Measurements from ENCODE around the gene RERE. TPM values are rescaled to one million over a fixed set of nuclear protein-coding genes. Genes with fewer than 3 reads are reported as not detected.
"Not testable (repeated sequence)": the region's sequence is repeated elsewhere in the genome, so short reads cannot be mapped to it uniquely, and the experiment has no call there.

The RERE gene
- total RNA-seq, 2 experiments from 2014 or later: 96.6 to 101 TPM

GRCh38 chr1:8702472-8702849 lies 115.0 kb downstream of the RERE start:
- POLR2A ChIA-PET: interaction anchor here (1.0 to 4.5 kb wide), 7 partner anchors 10 to 51 kb away, joined by 3 to 39 read pairs (median 7); no protein-coding TSS in a partner anchor
- CTCF ChIA-PET: interaction anchor here (1.6 to 2.5 kb wide), 4 partner anchors 24 to 141 kb away, joined by 3 to 10 read pairs (median 6); no protein-coding TSS in a partner anchor
- peak overlapping the region; percentile 92 for H3K27ac Mint-ChIP-seq
- peaks cover 21% of the 10 kb centered on the region for H3K27me3 Mint-ChIP-seq
- peak overlapping the region; percentile 72 for H3K4me3 Mint-ChIP-seq
- H3K36me3 Mint-ChIP-seq (ENCODE audit: low read depth): peaks cover 28% of the 10 kb centered on the region
- no peak for DNase-seq
- H3K4me1 Mint-ChIP-seq: peaks cover 48% of the 10 kb centered on the region
- H3K9me3 Mint-ChIP-seq: no peaks in the 10 kb centered on the region

DNA sequence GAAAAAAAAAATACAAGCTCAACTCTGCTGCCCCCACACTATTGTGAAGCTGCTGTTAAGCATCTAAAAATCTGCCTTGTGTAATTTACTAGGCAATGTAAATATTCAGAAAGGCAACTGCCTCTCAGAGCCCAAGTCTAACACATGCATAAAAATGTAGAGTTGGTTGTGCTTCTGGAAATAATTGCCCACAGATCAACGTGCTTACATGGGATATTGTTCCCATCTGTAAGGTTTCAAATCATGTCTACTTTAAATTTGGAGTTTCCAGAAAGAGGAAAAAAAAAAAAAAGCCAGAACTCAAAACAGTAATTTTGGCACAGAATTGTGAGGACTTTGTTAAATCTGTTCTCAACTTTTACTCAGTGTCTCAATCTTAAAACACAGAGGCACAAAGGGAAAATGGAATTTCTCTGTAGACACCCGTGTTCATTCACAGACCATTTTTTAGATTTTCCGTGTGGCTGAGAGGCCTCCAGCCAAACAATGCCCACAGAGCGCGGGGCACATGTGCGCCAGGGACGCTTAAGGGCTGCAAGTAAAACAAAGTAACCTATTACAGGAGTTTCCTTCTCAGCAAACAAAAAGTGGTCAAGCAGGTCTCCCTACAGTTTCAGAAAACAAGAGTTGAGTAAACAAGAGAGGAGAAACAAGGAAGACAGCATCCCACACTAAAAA lies 115.5 kb downstream of the RERE start:
- peaks cover 19% of the 10 kb centered on the region for H3K27me3 Mint-ChIP-seq
- peak overlapping the region; percentile 72 for H3K4me3 Mint-ChIP-seq
- H3K36me3 Mint-ChIP-seq (ENCODE audit: low read depth): peaks cover 28% of the 10 kb centered on the region
- H3K27ac Mint-ChIP-seq: peak overlapping the region; percentile 92
- no peaks in the 10 kb centered on the region for H3K9me3 Mint-ChIP-seq
- POLR2A ChIA-PET: interaction anchor here (0.6 to 4.5 kb wide), 18 partner anchors 10 to 176 kb away, joined by 3 to 39 read pairs (median 6); partner anchors contain the start of gene ENO1
- peak; percentile 29 for DNase-seq
- CTCF ChIA-PET: interaction anchor here (1.1 to 2.5 kb wide), 9 partner anchors 11 to 141 kb away, joined by 3 to 10 read pairs (median 5); no protein-coding TSS in a partner anchor
- peaks cover 49% of the 10 kb centered on the region for H3K4me1 Mint-ChIP-seq

- Mint-ChIP-seq H3K27me3 (peaks cover 9% of the 10 kb centered on the region), H3K4me3 (no peak overlapping the region), H3K4me1 (peaks cover 49% of the 10 kb centered on the region), H3K27ac (no peak overlapping the region), H3K9me3 (no peaks in the 10 kb centered on the region), H3K36me3 (ENCODE audit: low read depth) (peaks cover 26% of the 10 kb centered on the region)
- CTCF ChIA-PET: interaction anchor here (1.4 to 1.5 kb wide), 2 partner anchors 11 to 28 kb away, joined by 4 to 5 read pairs; no protein-coding TSS in a partner anchor
- POLR2A ChIA-PET: interaction anchor here (0.7 to 2.3 kb wide), 4 partner anchors 10 to 178 kb away, joined by 3 to 13 read pairs (median 8); partner anchors contain the start of gene ENO1
- no peak for DNase-seq
Measured at GRCh38 chr1:8699679-8700078, 117.8 kb downstream of the RERE start.

- Mint-ChIP-seq H3K4me1 (peaks cover 46% of the 10 kb centered on the region), H3K27me3 (peaks cover 5% of the 10 kb centered on the region), H3K9me3 (no peaks in the 10 kb centered on the region), H3K27ac (no peak overlapping the region), H3K4me3 (no peak overlapping the region), H3K36me3 (ENCODE audit: low read depth) (peaks cover 26% of the 10 kb centered on the region)
- ChIA-PET POLR2A (interaction anchor here (0.7 kb wide), 1 partner anchor 29 kb away, joined by 3 read pairs; no protein-coding TSS in a partner anchor), CTCF (interaction anchor here (1.1 to 1.2 kb wide), 2 partner anchors 18 to 27 kb away, joined by 4 to 5 read pairs; no protein-coding TSS in a partner anchor)
- DNase-seq: no peak
Measured at GRCh38 chr1:8698937-8699447, 118.4 kb downstream of the RERE start.

- peaks cover 39% of the 10 kb centered on the region for H3K4me1 Mint-ChIP-seq
- H3K36me3 Mint-ChIP-seq (ENCODE audit: low read depth): peaks cover 20% of the 10 kb centered on the region
- ChIA-PET CTCF (interaction anchor here (1.1 to 1.2 kb wide), 2 partner anchors 17 to 28 kb away, joined by 4 to 5 read pairs; no protein-coding TSS in a partner anchor), POLR2A (interaction anchor here (0.6 to 1.0 kb wide), 2 partner anchors 17 to 22 kb away, joined by 3 read pairs; no protein-coding TSS in a partner anchor)
- H3K27me3 Mint-ChIP-seq: no peaks in the 10 kb centered on the region
- no peak overlapping the region for H3K27ac Mint-ChIP-seq
- no peak for DNase-seq
- H3K9me3 Mint-ChIP-seq: no peaks in the 10 kb centered on the region
- no peak overlapping the region for H3K4me3 Mint-ChIP-seq
Measured at GRCh38 chr1:8698012-8698630, 119.3 kb downstream of the RERE start.

GRCh38 chr1:8695442-8695841 lies 122.0 kb downstream of the RERE start:
- H3K27me3 Mint-ChIP-seq: not testable (repeated sequence)
- POLR2A ChIA-PET: interaction anchor here (1.0 to 1.6 kb wide), 2 partner anchors 8 to 15 kb away, joined by 3 to 4 read pairs; no protein-coding TSS in a partner anchor

DNA sequence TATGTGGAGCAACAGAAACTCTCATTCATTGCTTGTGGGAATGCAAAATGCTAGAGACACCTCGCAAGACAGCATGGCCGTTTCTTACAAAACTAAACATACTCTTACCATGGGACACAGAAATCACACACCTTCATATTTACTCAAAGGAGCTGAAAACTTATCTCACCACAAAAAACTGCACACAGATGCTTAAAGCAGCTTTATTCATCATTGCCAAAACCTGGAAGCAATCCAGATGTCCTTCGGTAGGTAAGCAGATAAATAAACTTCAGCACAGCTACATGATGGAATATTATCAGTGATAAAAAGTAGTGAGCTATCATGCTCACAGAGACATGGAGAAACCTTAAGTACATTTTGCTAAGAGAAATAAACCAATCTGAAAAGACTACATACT lies 124.3 kb downstream of the RERE start:
- Mint-ChIP-seq H3K27me3 (no peaks in the 10 kb centered on the region), H3K9me3 (no peaks in the 10 kb centered on the region), H3K4me3 (no peak overlapping the region), H3K4me1 (peaks cover 13% of the 10 kb centered on the region), H3K36me3 (ENCODE audit: low read depth) (peaks cover 10% of the 10 kb centered on the region), H3K27ac (no peak overlapping the region)
- DNase-seq: no peak
- CTCF ChIA-PET: interaction anchor here (1.4 kb wide), 1 partner anchor 34 kb away, joined by 3 read pairs; no protein-coding TSS in a partner anchor
- POLR2A ChIA-PET: no interaction called here

More at GRCh38 chr1:8695442-8695841, 122.0 kb downstream of the RERE start:
- peaks cover 24% of the 10 kb centered on the region for H3K4me1 Mint-ChIP-seq
- not testable (repeated sequence) for DNase-seq; H3K27ac Mint-ChIP-seq; H3K4me3 Mint-ChIP-seq; H3K9me3 Mint-ChIP-seq; H3K36me3 Mint-ChIP-seq (ENCODE audit: low read depth)
- CTCF ChIA-PET: interaction anchor here (0.7 to 1.1 kb wide), 2 partner anchors 24 to 189 kb away, joined by 3 read pairs; no protein-coding TSS in a partner anchor

DNA sequence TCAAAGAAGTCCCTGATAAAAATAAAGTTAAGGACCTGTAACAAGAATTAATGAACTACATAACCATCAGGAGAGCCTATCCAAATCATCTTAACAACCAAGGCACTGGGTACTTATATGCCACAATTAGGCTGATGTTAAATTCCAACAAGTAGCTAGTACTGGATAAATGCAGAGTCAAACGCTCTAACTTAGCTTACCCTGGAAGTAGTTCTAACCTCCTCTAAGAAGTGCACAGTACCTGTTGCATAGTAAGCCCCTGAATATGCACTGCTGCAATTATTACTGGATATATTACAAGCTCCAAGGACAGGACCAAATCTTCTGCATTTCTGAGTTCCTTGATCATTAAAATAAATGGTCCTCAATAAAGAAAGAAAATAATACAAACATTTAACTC lies 125.8 kb downstream of the RERE start:
- DNase-seq: no peak
- no peaks in the 10 kb centered on the region for H3K9me3 Mint-ChIP-seq
- POLR2A ChIA-PET: interaction anchor here (0.8 to 1.1 kb wide), 2 partner anchors 10 to 11 kb away, joined by 3 read pairs; no protein-coding TSS in a partner anchor
- no peak overlapping the region for H3K27ac Mint-ChIP-seq
- CTCF ChIA-PET: interaction anchor here (1.7 kb wide), 1 partner anchor 9 kb away, joined by 4 read pairs; no protein-coding TSS in a partner anchor
- H3K36me3 Mint-ChIP-seq (ENCODE audit: low read depth): peaks cover 18% of the 10 kb centered on the region
- H3K4me3 Mint-ChIP-seq: no peak overlapping the region
- peaks cover 21% of the 10 kb centered on the region for H3K4me1 Mint-ChIP-seq
- H3K27me3 Mint-ChIP-seq: no peaks in the 10 kb centered on the region

DNA sequence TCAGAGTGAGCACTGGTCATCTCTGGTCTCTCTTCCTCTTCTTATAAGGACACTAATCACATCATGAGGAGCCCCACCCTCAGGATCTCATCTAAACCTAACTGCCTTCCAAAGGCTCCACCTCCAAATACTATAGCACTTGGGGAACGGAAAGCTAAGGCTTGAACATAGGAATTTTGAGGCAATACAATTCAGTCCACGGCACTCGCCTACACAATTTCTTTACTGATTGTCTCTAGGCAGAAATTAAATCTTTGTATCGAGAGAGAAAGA lies 127.3 kb downstream of the RERE start:
- Mint-ChIP-seq H3K9me3 (no peaks in the 10 kb centered on the region), H3K4me3 (no peak overlapping the region), H3K4me1 (peaks cover 20% of the 10 kb centered on the region), H3K27me3 (no peaks in the 10 kb centered on the region), H3K36me3 (ENCODE audit: low read depth) (peaks cover 19% of the 10 kb centered on the region), H3K27ac (no peak overlapping the region)
- ChIA-PET POLR2A (interaction anchor here (0.9 to 1.5 kb wide), 2 partner anchors 11 to 13 kb away, joined by 3 to 8 read pairs; no protein-coding TSS in a partner anchor), CTCF (interaction anchor here (1.0 to 1.7 kb wide), 4 partner anchors 11 to 159 kb away, joined by 3 to 4 read pairs (median 4); no protein-coding TSS in a partner anchor)
- DNase-seq: no peak

- Mint-ChIP-seq H3K36me3 (ENCODE audit: low read depth) (peaks cover 21% of the 10 kb centered on the region), H3K4me1 (peaks cover 25% of the 10 kb centered on the region), H3K9me3 (no peaks in the 10 kb centered on the region), H3K27me3 (no peaks in the 10 kb centered on the region), H3K27ac (no peak overlapping the region), H3K4me3 (no peak overlapping the region)
- DNase-seq: no peak
- POLR2A ChIA-PET: interaction anchor here (1.2 to 1.5 kb wide), 2 partner anchors 11 to 14 kb away, joined by 3 to 8 read pairs; no protein-coding TSS in a partner anchor
- CTCF ChIA-PET: interaction anchor here (1.0 to 1.7 kb wide), 5 partner anchors 10 to 159 kb away, joined by 3 to 5 read pairs (median 4); no protein-coding TSS in a partner anchor
Measured at GRCh38 chr1:8689431-8690252, 127.8 kb downstream of the RERE start.

DNA sequence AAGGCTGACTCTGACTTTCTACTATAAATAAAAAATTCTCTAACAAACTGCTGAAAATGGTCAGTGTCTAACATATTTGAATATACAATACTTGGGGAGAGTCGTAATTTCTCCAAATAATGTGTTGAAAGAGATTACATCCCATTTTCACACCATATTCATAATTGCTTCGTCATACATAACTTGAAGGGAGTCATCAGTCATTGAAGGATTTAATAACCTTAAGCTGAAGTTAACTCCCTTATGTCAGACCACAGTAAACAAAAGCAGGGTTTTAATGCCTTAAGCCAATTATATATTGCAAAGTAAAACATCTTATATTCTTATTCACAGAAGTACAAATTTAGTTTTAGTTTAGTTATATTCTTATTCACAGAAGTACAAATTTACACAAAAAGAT lies 129.9 kb downstream of the RERE start:
- ChIA-PET CTCF (interaction anchor here (1.7 kb wide), 1 partner anchor 39 kb away, joined by 4 read pairs; no protein-coding TSS in a partner anchor), POLR2A (interaction anchor here (1.1 kb wide), 1 partner anchor 48 kb away, joined by 3 read pairs; no protein-coding TSS in a partner anchor)
- peaks cover 22% of the 10 kb centered on the region for H3K36me3 Mint-ChIP-seq (ENCODE audit: low read depth)
- no peak overlapping the region for H3K27ac Mint-ChIP-seq
- H3K9me3 Mint-ChIP-seq: no peaks in the 10 kb centered on the region
- peaks cover 35% of the 10 kb centered on the region for H3K4me1 Mint-ChIP-seq
- no peak overlapping the region for H3K4me3 Mint-ChIP-seq
- no peak for DNase-seq
- no peaks in the 10 kb centered on the region for H3K27me3 Mint-ChIP-seq

DNA sequence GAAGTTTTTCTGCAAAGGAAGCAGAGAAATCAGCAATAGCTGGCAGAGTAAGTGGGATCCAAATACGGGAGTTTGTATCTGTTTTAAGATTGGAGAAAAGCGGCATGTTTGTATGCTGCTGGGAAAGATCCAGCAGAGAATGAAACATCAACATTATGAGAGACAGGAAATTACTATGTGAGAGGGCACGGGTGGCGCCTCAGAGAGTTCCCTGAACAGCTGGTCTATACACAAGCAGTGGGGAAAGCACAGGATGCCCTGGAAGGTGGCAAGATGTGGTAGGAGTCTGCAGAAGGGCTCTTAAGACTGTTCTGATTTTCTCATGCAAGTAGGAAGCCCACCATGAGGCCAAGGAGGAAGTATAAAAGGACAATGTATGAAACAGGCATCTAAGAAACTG lies 130.4 kb downstream of the RERE start:
- Mint-ChIP-seq H3K4me1 (peaks cover 40% of the 10 kb centered on the region), H3K27ac (no peak overlapping the region), H3K4me3 (no peak overlapping the region), H3K9me3 (no peaks in the 10 kb centered on the region), H3K36me3 (ENCODE audit: low read depth) (peaks cover 22% of the 10 kb centered on the region), H3K27me3 (no peaks in the 10 kb centered on the region)
- no peak for DNase-seq
- POLR2A ChIA-PET: interaction anchor here (0.8 to 1.1 kb wide), 2 partner anchors 15 to 47 kb away, joined by 3 to 4 read pairs; no protein-coding TSS in a partner anchor
- CTCF ChIA-PET: interaction anchor here (1.7 kb wide), 1 partner anchor 40 kb away, joined by 4 read pairs; no protein-coding TSS in a partner anchor

Measured in activated CD4-positive, alpha-beta memory T cell treated with anti-CD3 and anti-CD28 coated beads, Interleukin-2, amount 10 ng/mL, durations not matched to agents 7 days and 5 days (primary cell).